ENCODE data around the gene PFDN5.

DNA sequence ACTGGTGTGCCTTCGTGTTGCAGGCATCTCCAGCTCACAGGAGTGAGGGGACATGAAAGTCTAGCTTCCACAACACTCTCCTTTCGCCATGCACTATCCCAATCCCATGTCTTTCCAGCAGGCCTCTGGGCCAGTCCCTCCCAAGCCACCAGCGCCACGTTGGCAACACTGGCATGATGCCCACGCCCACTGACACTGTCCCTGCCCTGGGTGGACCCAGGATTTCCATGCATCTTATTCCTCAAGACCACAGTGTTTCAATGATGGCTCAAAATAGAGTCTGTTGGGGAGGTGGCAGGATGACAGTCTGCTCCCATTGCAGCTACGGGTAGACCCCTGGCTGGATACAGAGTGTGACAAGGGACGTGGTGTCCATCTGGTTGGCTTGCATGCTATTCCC lies 38.5 kb downstream of the PFDN5 start:
- TF ChIP-seq CTCF (IDR thresholded peaks at IDR 0.05; ENCODE audit: low read depth, low read length) (no peak), POLR2A (IDR thresholded peaks at IDR 0.05; ENCODE audit: extremely low read depth, insufficient read length) (no peak), MAX (IDR thresholded peaks at IDR 0.05; ENCODE audit: low read depth, low read length) (no peak), MYC (IDR thresholded peaks at IDR 0.05; ENCODE audit: low read depth, low read length) (no peak)
